OCI-LY7 (cell line): ENCODE data around the gene KSR1. TPM values are rescaled to one million over a fixed set of nuclear protein-coding genes. Genes with fewer than 3 reads are reported as not detected.
"Not testable (repeated sequence)": the region's sequence is repeated elsewhere in the genome, so short reads cannot be mapped to it uniquely, and the experiment has no call there.

ENCODE experiments used
- BruUV-seq: library from RNA; stranded (reverse); fragments of 400-500 nt; replicated peaks from 2 replicates; lab custom pipeline; 2021; lab: Mats Ljungman, UMichigan
- CTCF ChIA-PET: fragments of 300-600 bp; sonication (Branson Sonifier 250); formaldehyde crosslinking; loops from one replicate; lab custom pipeline; 2022; ENCODE audit warnings: antibody characterized with exemption; ENCODE audit not compliant: unreplicated experiment; lab: Charles Lee
- POLR2A ChIA-PET: fragments of 300-600 bp; sonication (Branson Sonifier 250); formaldehyde crosslinking; loops from one replicate; lab custom pipeline; 2022; ENCODE audit warnings: antibody characterized with exemption; lab: Charles Lee
- DNase-seq: peaks from one replicate; pipeline ENCODE4 v3.0.0-alpha.2; 2015; ENCODE audit warnings: low spot score
- H2AFZ ChIP-seq: fragments of 200-600 bp; sonication (generic), shearing (Covaris generic); 2 replicates; pipeline ENCODE4 v1.6.1; 2014; ENCODE audit warnings: mild to moderate bottlenecking, antibody characterized with exemption, low read length, moderate library complexity
- H3K27ac ChIP-seq: fragments of 200-600 bp; sonication (generic); 2 replicates; pipeline ENCODE4 v1.5.1; 2014; ENCODE audit warnings: mixed run types, low read depth, mild to moderate bottlenecking, moderate library complexity, low read length, inconsistent platforms; ENCODE audit not compliant: poor library complexity, severe bottlenecking
- H3K36me3 ChIP-seq: fragments of 200-600 bp; sonication (generic); 2 replicates; pipeline ENCODE4 v1.6.1; 2014; ENCODE audit warnings: mild to moderate bottlenecking, antibody characterized with exemption, low read length, moderate library complexity, mixed read lengths; ENCODE audit not compliant: insufficient read depth
- H3K4me1 ChIP-seq: fragments of 200-600 bp; sonication (generic); 2 replicates; pipeline ENCODE4 v1.5.1; 2014; ENCODE audit warnings: mild to moderate bottlenecking, low read length; ENCODE audit not compliant: insufficient read depth, poor library complexity, severe bottlenecking
- H3K4me2 ChIP-seq: fragments of 200-600 bp; sonication (generic); 2 replicates; pipeline ENCODE4 v1.6.1; 2014; ENCODE audit warnings: mild to moderate bottlenecking, low read length
- H3K4me3 ChIP-seq: fragments of 200-600 bp; sonication (generic); 2 replicates; pipeline ENCODE4 v1.5.1; 2014; ENCODE audit warnings: mild to moderate bottlenecking, low read depth, low read length; ENCODE audit not compliant: poor library complexity, severe bottlenecking
- H3K79me2 ChIP-seq: fragments of 200-600 bp; sonication (generic); 2 replicates; pipeline ENCODE4 v1.6.1; 2016; ENCODE audit warnings: low read depth, mild to moderate bottlenecking, low read length, moderate library complexity, mixed read lengths; ENCODE audit not compliant: insufficient read depth
- H3K9me2 ChIP-seq: fragments of 200-600 bp; sonication (generic); 2 replicates; pipeline ENCODE4 v1.6.1; 2016; ENCODE audit warnings: mild to moderate bottlenecking, low read length, mixed read lengths; ENCODE audit not compliant: insufficient read depth
- H3K9me3 ChIP-seq: fragments of 200-600 bp; sonication (generic); 2 replicates; pipeline ENCODE4 v1.6.1; 2014; ENCODE audit warnings: mild to moderate bottlenecking, mixed run types, low read length, mixed read lengths
- H4K20me1 ChIP-seq: fragments of 200-600 bp; sonication (generic); 2 replicates; pipeline ENCODE4 v1.6.1; 2014; ENCODE audit warnings: mild to moderate bottlenecking, antibody characterized with exemption, low read length, moderate library complexity, mixed read lengths; ENCODE audit not compliant: insufficient read depth
- CTCF ChIP-seq: fragments of 200-600 bp; sonication (generic); conservative IDR thresholded peaks from 2 replicates; pipeline ENCODE4 v1.5.1; 2014; ENCODE audit warnings: mild to moderate bottlenecking, antibody characterized with exemption, low read length, moderate library complexity, mixed read lengths
- EZH2phosphoT487 ChIP-seq: fragments of 200-600 bp; sonication (generic); IDR thresholded peaks from 2 replicates; pipeline ENCODE4 v1.6.1; 2018; ENCODE audit warnings: low read depth, borderline replicate concordance, mild to moderate bottlenecking, mixed run types, antibody characterized with exemption, low read length, moderate library complexity, mixed read lengths
- intact Hi-C: fragments of 100-400 bp; cut with micrococcal nuclease; formaldehyde crosslinking; loops from one replicate; pipeline ENCODE4 v1.10.0; 2022; ENCODE audit not compliant: unreplicated experiment
- total RNA-seq, 2 experiments: library from RNA; depleted of rRNA in 1 of 2; stranded (reverse); fragments of >200 nt in 1 of 2; shearing (Covaris generic) in 1 of 2; gene quantifications; 2 replicates each; pipeline ENCODE4 v1.2.3, GENCODE V29; 2014 to 2022

Gene KSR1
- total RNA-seq, 2 experiments from 2014 or later, result 2.2 to 4.1 TPM

- intact Hi-C loops, result loop anchor here (10.0 kb wide), 1 partner anchor 66 kb away; no protein-coding TSS in a partner anchor
- H2AFZ ChIP-seq, result no peak overlapping the region
- ChIA-PET CTCF (no interaction called here), POLR2A (no interaction called here)
- TF ChIP-seq EZH2phosphoT487, result no peak
- no peak for TF ChIP-seq CTCF
- no TSS peak for BruUV-seq
- no peaks in the 10 kb centered on the region for H3K36me3 ChIP-seq
- no peak overlapping the region for H3K4me3 ChIP-seq
- H3K9me2 ChIP-seq, result no peaks in the 10 kb centered on the region
- no peak overlapping the region for H3K4me2 ChIP-seq
- no peaks in the 10 kb centered on the region for H3K9me3 ChIP-seq
- H3K27ac ChIP-seq, result no peak overlapping the region
- H4K20me1 ChIP-seq, result no peaks in the 10 kb centered on the region
- H3K4me1 ChIP-seq, result no peaks in the 10 kb centered on the region
- no peak for DNase-seq
- no peaks in the 10 kb centered on the region for H3K79me2 ChIP-seq
These were observed 25.8 kb upstream of the KSR1 start for GRCh38 chr17:27430383-27430840.

- H4K20me1 ChIP-seq, result no peaks in the 10 kb centered on the region
- no peaks in the 10 kb centered on the region for H3K9me2 ChIP-seq
- H3K4me2 ChIP-seq, result no peak overlapping the region
- no peaks in the 10 kb centered on the region for H3K4me1 ChIP-seq
- no peak overlapping the region for H2AFZ ChIP-seq
- peak; percentile 53 for TF ChIP-seq CTCF
- TF ChIP-seq EZH2phosphoT487, result no peak
- CTCF ChIA-PET, result no interaction called here
- intact Hi-C loops, result loop anchor here (10.0 kb wide), 1 partner anchor 66 kb away; no protein-coding TSS in a partner anchor
- H3K9me3 ChIP-seq, result no peaks in the 10 kb centered on the region
- BruUV-seq, result no TSS peak
- POLR2A ChIA-PET, result no interaction called here
- H3K27ac ChIP-seq, result no peak overlapping the region
- H3K79me2 ChIP-seq, result no peaks in the 10 kb centered on the region
- peak; percentile 11 for DNase-seq
- H3K36me3 ChIP-seq, result no peaks in the 10 kb centered on the region
- no peak overlapping the region for H3K4me3 ChIP-seq
These were observed 25.3 kb upstream of the KSR1 start for GRCh38 chr17:27430882-27431491.

- H4K20me1 ChIP-seq, result no peaks in the 10 kb centered on the region
- H2AFZ ChIP-seq, result no peak overlapping the region
- ChIA-PET POLR2A (no interaction called here), CTCF (no interaction called here)
- no peaks in the 10 kb centered on the region for H3K9me2 ChIP-seq
- H3K36me3 ChIP-seq, result no peaks in the 10 kb centered on the region
- no TSS peak for BruUV-seq
- no peak overlapping the region for H3K27ac ChIP-seq
- no peaks in the 10 kb centered on the region for H3K4me1 ChIP-seq
- no peak for DNase-seq
- no peaks in the 10 kb centered on the region for H3K9me3 ChIP-seq
- intact Hi-C loops, result loop anchor here (10.0 kb wide), 1 partner anchor 69 kb away; no protein-coding TSS in a partner anchor
- no peak overlapping the region for H3K4me2 ChIP-seq
- no peaks in the 10 kb centered on the region for H3K79me2 ChIP-seq
- no peak overlapping the region for H3K4me3 ChIP-seq
- TF ChIP-seq CTCF (no peak), EZH2phosphoT487 (no peak)
These were observed 22.7 kb upstream of the KSR1 start for GRCh38 chr17:27433521-27433920.

- H3K9me2 ChIP-seq, H4K20me1 ChIP-seq, H3K79me2 ChIP-seq, H3K4me1 ChIP-seq, DNase-seq, H3K36me3 ChIP-seq, H2AFZ ChIP-seq, CTCF ChIA-PET, H3K4me2 ChIP-seq, H3K27ac ChIP-seq, H3K9me3 ChIP-seq, BruUV-seq, H3K4me3 ChIP-seq: not testable (repeated sequence)
- intact Hi-C loops, result loop anchor here (10.0 kb wide), 1 partner anchor 71 kb away; no protein-coding TSS in a partner anchor
- POLR2A ChIA-PET, result interaction anchor here (0.6 kb wide), 2 partner anchors 71 to 133 kb away, joined by 3 read pairs; no protein-coding TSS in a partner anchor
These were observed 20.7 kb upstream of the KSR1 start for GRCh38 chr17:27435431-27436070.
